Ramos (cell line): ENCODE data around the gene CRIM1.

ENCODE experiments used
- in situ Hi-C: fragments of 300-500 bp; cut with MboI; formaldehyde crosslinking; loops from one replicate; pipeline ENCODE4 v1.14.3; 2022; ENCODE audit warnings: low sequenced_read_pairs; ENCODE audit not compliant: unreplicated experiment

The CRIM1 gene

GRCh38 chr2:36476411-36476810 is 120.8 kb downstream of the CRIM1 start:
- in situ Hi-C loops: no loop called here

DNA sequence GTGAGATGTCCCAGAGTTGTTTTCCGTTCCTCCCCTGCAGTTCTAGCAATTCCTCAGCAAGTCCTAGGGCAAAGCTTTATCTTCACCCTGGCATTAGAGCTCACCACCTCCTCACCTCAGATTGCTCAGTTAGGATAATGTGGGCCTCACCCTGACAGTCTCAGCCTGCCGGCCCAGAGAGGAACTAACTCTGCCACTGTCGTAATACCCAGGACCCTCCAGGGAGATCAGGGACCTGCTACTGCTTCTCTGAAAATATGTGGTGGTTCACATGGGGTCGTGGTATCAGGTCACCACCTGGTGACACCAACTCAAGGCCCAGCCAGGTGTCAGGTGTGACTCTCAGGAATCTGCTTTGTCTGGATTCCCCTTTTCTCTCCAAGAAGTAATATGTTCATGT is 121.7 kb downstream of the CRIM1 start:
- in situ Hi-C loops: no loop called here

DNA sequence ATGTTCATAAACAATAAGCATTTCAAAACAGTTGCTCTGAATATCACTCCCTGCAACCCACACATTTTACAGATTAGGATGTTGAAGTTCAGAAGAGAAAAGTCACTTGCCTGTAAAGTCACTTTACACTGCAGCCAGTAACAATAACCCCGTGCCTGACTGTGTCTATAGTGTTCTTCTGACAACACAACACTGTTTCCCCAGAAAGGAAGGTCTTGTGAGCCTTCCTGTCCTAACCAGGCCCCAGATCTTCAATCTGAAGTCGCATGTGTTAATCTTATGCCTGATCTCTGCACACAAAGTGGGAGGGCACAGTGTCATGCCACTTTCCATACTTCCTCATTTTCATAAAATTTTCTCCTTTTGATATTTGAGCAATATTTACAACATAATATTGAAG is 122.2 kb downstream of the CRIM1 start:
- in situ Hi-C loops: no loop called here

DNA sequence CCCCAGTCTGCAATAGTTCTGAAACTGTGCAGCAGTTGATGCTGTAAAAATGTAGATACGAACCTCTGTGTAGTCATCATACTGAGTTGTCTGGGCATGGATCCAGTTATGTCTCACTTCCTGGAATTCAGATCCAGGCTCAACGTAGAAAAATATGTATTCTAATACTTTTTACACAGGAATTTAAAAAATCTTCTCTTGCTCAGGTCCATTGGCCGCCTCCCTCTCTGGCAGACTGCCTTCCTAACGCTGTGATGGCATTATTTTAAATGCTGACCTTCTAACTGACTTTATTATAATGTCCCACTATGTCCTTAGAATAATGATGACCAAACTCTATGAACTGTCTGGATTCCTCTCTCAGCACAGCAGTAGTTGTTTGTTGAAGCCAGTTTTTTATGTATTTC is 122.8 kb downstream of the CRIM1 start:
- in situ Hi-C loops: no loop called here

- in situ Hi-C loops: no loop called here
These were observed 123.4 kb downstream of the CRIM1 start for GRCh38 chr2:36478999-36479398.

DNA sequence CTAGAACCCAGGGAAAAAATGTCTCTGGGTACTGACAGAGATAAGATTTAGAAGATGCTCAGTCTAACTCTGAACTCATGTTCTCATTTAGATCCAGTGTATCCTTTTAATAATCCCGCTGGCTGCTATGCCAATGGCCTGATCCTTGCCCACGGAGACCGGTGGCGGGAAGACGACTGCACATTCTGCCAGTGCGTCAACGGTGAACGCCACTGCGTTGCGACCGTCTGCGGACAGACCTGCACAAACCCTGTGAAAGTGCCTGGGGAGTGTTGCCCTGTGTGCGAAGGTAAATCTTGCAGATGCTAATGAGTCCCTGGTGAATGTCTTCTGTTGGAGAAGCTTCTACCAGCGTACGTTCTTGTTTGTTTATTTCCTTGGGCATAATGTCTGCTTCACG is 123.8 kb downstream of the CRIM1 start:
- in situ Hi-C loops: no loop called here

DNA sequence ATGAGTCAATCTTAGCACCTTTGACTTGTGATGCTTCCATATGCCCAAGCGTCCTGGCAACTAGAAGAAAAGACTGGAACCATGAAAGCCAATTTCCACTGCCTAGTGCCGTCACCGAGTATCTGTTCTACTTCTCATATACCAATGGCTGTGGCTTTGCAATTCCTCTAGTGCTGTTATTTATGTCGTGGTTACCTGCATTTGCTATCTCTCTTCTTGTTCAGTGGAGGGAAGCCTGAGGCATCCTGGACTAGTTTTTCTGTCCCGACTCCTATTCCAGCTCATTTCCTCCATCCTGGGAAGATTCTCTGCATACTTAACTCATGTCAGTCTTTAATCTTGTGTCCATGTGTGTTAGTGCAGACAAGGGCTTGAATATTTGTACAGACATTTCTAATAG is 124.5 kb downstream of the CRIM1 start:
- in situ Hi-C loops: no loop called here

DNA sequence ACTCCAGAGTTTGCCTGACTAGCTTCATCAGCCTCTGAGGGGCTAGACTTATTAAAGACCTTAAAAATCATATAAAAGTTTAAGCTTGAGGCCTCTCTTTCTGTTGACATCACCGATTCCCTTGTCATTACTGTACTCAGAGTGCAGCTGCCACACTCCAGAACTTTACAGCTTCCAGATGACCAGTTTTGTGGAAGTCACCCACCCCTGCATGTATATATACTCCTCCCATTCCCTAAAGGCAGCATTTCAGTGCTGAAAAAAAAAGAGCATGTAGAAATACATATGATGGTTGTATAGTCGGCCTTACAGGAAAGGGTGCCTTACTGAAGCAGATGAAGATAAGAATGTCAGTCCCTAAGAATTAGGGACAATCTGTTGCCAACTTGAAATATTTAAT is 125.1 kb downstream of the CRIM1 start:
- in situ Hi-C loops: no loop called here

GRCh38 chr2:36481709-36482108 is 126.1 kb downstream of the CRIM1 start:
- in situ Hi-C loops: no loop called here

GRCh38 chr2:36482576-36483214 is 127.1 kb downstream of the CRIM1 start:
- in situ Hi-C loops: no loop called here

DNA sequence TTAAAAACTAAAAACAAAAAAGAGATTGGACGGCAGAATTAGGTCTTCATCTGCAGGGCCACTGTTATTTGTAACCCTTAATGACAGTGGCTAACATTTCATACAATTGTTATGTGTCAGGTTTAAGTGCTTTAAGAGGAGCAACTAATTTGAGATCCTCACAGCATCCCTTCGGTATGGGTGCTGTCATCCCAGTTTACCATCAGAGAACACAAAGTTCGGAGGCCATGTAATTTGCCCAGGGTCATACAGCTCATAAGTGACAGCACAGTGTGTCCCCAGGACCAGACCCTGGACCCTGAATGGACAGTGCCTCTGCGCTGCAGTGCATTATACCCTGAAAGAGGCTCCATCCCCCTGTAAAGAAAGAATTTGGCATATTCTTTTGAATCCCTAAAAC is 127.7 kb downstream of the CRIM1 start:
- in situ Hi-C loops: no loop called here

DNA sequence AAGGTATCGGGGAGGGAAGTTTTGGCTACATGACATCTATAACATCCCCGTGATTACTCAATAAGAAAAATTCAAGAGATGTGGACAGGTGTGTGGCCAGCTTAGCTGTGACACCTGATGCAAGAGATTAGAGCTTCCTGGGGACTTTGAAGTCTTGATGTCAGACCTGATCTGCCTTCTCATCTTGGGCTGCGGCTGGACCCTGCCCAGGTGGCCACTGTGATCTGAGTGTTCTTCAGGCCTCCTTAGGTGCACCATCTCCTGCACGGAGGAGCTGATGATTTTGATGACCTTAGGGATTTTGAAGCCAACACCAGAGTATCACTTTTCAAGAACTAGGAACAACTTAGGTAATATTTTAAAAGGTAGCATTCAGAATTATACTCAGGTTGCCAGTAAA is 128.9 kb downstream of the CRIM1 start:
- in situ Hi-C loops: no loop called here

DNA sequence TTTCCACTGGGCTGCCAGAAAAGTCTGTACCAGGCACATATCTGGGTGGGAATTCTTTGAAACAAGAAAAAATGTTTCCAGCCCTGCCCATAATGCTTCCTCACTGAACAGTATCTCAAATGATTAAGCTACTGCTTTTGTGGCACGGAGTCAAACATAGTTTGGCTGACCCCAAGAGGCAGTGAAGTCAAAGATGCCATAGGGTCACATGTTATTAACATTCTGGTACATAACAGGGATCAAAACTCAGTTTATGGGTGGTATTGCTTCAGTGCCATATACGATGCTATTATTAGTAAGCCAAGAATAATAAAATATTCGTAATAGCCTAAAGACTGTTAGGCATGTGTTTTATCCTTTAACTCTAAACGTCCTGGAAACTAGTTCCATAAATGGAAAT is 129.9 kb downstream of the CRIM1 start:
- in situ Hi-C loops: no loop called here

DNA sequence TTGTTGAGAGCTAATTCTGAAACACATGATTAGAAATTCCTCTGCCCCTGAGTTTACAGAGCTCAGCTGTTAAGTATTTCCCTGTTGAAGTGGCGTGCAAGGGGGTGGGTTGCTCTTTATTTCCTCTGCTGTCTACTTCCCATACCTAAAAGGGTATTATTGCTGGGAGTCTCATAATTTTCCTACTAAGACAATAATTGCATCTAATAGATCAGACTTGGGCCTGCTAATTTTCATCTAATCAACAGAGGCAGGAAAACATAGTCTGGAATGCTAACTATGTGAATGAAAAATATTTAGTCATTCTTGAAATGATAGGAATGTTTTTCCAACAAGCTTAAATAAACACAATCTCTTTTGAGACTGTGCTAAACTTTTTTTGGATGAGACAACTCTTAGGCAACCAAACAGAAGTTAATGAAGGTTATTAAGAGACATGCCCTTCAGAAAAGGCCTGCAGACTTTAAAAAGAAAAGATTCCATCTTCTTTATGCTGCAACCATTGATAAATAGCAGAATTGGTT is 131.0 kb downstream of the CRIM1 start:
- in situ Hi-C loops: no loop called here

- in situ Hi-C loops: no loop called here
These were observed 132.4 kb downstream of the CRIM1 start for GRCh38 chr2:36487947-36488346.

DNA sequence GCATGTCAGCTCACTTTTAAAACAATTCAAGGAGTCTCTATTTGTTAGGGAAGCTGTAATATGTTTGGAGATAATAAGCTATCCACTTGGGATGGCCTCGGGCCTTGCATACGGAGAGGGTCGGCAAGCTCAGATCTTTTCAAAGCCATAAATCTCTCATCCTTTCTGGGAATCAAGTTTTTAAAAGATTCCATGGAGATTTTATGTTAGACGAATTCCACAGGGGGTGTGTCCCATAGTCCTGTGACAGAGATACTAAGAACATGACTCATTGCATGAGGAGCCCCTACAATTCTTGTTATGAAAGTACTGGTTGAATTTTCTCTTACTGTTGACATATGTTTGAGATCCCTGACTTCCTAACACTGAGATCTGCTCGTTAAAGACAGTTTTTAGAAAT is 133.7 kb downstream of the CRIM1 start:
- in situ Hi-C loops: no loop called here

DNA sequence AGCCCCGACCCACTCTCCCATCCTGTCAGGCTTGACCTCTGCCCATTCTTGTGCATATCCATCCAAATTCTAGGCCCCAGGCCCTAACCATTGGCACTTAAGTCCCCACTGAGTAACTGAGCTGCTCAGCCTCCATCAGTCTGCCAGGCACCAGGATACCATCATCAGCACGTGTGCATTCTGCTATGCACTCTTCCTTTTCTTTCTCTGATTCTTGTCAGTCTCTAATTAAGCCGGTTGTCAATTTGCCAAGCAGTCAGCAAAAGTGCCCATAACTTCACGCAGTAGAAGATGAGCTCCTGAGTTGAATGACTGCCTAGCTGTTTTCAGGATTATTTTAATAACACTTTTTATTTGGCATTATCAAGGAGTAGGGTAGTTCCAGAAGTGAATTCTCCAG is 135.2 kb downstream of the CRIM1 start:
- in situ Hi-C loops: no loop called here

GRCh38 chr2:36492216-36492945 is 136.8 kb downstream of the CRIM1 start:
- in situ Hi-C loops: no loop called here

- in situ Hi-C loops: no loop called here
These were observed 137.7 kb downstream of the CRIM1 start for GRCh38 chr2:36493306-36493705.

DNA sequence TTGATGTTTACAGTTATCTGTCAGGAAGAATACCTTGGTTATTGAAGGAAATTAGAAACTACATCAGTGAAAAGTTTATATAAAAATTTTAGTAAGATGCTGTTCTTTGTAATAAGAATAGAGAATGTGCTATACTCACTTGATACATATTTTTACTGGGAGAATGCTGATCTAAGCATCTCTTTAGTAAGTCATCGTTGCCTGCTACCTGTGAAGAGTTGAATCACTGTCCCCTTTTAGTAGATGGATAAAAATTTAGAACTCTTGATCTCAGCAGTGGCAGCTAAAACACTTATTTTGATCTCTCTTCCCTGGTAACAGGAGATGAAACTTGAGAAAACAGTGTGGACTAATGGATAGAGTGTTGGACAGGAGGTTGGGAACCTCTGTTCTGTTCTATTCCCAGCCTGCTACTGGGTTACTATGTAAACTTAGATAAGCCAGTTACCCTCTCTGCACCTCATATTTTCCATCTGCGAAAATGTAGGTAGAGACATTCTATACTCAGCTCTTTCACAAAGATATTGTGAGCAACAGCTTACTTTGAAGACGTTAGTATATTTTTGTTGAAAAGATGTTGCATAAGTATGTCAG is 142.1 kb downstream of the CRIM1 start:
- in situ Hi-C loops: no loop called here

DNA sequence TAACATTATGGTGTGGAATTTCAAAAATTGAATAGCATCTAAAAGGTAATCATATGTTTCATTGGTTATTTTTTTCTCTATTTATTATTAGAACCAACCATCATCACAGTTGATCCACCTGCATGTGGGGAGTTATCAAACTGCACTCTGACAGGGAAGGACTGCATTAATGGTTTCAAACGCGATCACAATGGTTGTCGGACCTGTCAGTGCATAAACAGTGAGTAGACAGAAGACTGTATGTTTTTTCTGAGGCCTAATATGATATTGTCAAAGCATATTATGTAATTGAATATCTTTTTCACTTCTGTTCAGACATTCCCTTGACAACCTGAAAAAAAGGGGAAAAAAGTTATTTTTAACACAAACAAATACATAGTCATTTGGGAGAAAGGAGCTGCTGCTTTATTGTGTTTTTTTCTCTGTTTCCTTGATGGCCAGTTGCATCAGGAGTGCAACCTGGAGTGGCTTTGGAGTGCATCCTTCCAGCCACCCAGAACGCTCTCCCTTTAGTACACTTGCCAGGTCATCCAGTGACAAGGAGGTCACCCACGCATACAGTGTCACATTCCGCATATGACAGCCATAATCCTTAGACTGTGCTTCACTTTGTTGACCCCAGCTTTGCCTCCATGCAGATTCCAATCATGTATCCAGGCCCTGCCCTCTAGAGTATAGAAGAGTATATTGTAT is 143.7 kb downstream of the CRIM1 start:
- in situ Hi-C loops: no loop called here
